ENCODE measurements around the gene SYT3.

DNA sequence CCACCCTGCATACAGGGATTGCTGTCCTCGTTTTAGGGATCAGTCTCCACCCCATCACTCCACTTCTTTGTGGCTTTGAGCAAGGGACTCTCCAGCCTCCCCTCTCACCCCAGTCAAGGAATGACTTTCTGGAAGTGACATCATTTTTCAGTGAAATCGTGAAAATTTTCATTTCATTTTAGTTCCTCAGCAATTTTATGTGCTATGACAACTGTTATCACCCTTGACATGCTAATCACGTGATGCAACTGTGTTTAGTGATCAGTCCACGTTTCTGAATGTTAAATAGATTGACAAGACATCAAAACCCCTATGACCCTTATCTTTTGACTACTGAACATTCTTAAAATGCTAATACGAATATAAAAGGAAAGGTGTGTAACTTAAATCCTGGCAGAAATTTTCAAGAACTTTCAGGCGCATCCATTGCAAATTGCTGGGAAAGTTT lies 17.6 kb upstream of the SYT3 start:
- TF ChIP-seq, protein P1, sequence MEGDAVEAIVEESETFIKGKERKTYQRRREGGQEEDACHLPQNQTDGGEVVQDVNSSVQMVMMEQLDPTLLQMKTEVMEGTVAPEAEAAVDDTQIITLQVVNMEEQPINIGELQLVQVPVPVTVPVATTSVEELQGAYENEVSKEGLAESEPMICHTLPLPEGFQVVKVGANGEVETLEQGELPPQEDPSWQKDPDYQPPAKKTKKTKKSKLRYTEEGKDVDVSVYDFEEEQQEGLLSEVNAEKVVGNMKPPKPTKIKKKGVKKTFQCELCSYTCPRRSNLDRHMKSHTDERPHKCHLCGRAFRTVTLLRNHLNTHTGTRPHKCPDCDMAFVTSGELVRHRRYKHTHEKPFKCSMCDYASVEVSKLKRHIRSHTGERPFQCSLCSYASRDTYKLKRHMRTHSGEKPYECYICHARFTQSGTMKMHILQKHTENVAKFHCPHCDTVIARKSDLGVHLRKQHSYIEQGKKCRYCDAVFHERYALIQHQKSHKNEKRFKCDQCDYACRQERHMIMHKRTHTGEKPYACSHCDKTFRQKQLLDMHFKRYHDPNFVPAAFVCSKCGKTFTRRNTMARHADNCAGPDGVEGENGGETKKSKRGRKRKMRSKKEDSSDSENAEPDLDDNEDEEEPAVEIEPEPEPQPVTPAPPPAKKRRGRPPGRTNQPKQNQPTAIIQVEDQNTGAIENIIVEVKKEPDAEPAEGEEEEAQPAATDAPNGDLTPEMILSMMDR (IDR thresholded peaks at IDR 0.05), result no peak
- no peak for TF ChIP-seq POLR2A (IDR thresholded peaks at IDR 0.05)
